Activated T-cell treated with anti-CD3 and anti-CD28 coated beads for 24 hours (primary cell): ENCODE data around the gene CHD9.
A peak's percentile ranks its signal among the peaks of the same experiment; 100 is the strongest.

Source experiments
- DNase-seq: peaks from one replicate; pipeline ENCODE4 v3.0.0-alpha.2; 2020; ENCODE audit warnings: low read depth

Gene CHD9

DNA sequence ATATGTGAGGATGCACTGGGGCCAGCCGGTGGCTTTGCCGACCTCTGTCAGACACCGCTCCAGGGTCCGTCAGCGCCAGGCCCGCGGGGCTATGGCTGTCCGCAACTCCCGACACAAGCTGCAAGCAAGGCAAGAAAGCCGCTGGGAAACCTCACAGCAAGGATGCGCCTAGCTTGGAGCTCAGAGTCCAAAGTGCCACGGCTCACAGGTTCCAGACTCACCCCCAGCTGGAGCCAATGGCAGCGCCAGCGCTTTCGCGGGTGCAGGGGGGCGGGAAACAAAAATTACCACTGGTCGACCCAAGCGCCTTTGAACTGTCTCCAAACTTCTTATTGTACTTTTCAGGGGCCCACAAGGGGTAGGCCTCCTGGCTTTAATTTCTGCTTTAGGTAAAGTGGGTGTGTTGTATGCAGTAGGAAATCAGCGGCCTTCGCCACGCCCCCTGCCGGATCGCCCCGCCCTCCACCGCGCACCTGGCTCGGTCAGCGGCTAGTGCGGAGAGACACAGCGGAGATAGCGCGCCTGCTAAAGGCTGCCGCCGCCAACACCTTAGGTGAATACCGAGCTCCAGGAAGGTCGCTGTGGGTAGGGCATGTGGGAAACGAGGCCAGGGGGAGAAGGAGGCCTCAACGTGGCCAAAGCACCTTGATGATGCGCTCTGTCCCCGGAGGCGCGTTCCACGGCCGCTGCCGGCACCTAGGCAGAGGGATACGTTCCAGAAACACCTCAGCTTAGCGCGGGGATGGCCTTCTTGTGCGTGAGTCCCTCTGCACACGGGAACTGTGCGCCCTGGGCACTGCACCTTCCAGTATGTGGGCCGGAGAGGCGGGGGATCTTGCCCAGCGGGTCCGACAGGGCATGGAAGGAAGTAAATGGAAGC, 318.4 kb downstream of the CHD9 start:
- peak; percentile 60 for DNase-seq

- no peak for DNase-seq
Measured at GRCh38 chr16:53374800-53375199, 320.0 kb downstream of the CHD9 start.

DNA sequence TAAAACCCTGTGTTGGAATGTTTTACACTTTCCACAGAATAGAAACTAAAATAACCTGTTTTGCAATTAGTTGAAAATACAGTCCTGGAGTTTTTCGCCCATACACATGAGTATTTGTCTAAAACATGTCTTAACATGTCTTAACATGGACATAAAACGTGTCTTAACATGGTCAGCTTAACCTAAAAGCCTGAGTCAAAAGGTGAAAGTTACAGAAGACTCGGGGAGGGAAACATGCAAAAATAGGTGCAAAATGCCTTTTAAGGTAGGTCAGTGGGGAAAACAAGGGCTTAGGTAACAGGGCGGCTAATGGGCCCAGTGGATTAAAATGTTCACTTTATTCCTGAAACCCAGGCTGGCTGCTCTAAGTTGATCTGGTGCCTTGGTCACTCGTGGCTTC, 323.3 kb downstream of the CHD9 start:
- no peak for DNase-seq
